Upper lobe of right lung (tissue), 1 donor: ENCODE data around the gene APP. TPM values are rescaled to one million over a fixed set of nuclear protein-coding genes. Genes with fewer than 3 reads are reported as not detected.

Experiments used
- ATAC-seq: fragments of 200-7000 bp; cut with Tn5 transposase; one replicate; pipeline ENCODE4 v1.9.1; 2020; ENCODE audit warnings: mild to moderate bottlenecking, moderate library complexity
- DNase-seq: peaks from one replicate; pipeline ENCODE4 v3.0.0-alpha.2; 2020
- H3K27ac ChIP-seq: fragments of 200-600 bp; one replicate; pipeline ENCODE4 v1.8.0; 2022
- H3K27me3 ChIP-seq: fragments of 200-600 bp; one replicate; pipeline ENCODE4 v1.8.0; 2022; ENCODE audit warnings: mild to moderate bottlenecking
- H3K36me3 ChIP-seq: fragments of 200-600 bp; one replicate; pipeline ENCODE4 v1.8.0; 2022
- H3K4me1 ChIP-seq: fragments of 200-600 bp; one replicate; pipeline ENCODE4 v1.8.0; 2022
- H3K4me3 ChIP-seq: fragments of 200-600 bp; one replicate; pipeline ENCODE4 v1.8.0; 2022; ENCODE audit warnings: mild to moderate bottlenecking
- H3K9me3 ChIP-seq: fragments of 200-600 bp; one replicate; pipeline ENCODE4 v1.8.0; 2022
- intact Hi-C: fragments of 100-400 bp; cut with DNase I; formaldehyde crosslinking; loops from one replicate; pipeline ENCODE4 v1.11.0; 2022
- total RNA-seq: library from RNA; stranded (reverse); fragmentation: NEBNext Ultra II Directional; extraction: Animal tissue kit (Norgen Biotek cat#: 25700); gene quantifications from one replicate; pipeline ENCODE4 v1.2.1, GENCODE V29; 2021
- TF ChIP-seq, protein P1 (sequence below): fragments of 200-600 bp; IDR thresholded peaks from one replicate; pipeline ENCODE4 v1.8.0; 2022; ENCODE audit warnings: antibody characterized with exemption
- donor health status: DM: no; HTN: yes; CAD: no; lungs with severe emphysema.

APP gene
- total RNA-seq, 1 donor from 2014 or later, result 480 TPM

GRCh38 chr21:25837533-25838265 lies 332.9 kb downstream of the APP start:
- H3K9me3 ChIP-seq, result no peaks in the 10 kb centered on the region
- H3K27me3 ChIP-seq, result no peaks in the 10 kb centered on the region
- H3K4me1 ChIP-seq, result no peaks in the 10 kb centered on the region
- no peak overlapping the region for H3K4me3 ChIP-seq
- DNase-seq, result no peak
- intact Hi-C loops, result no loop called here
- no peak for ATAC-seq
- no peak overlapping the region for H3K27ac ChIP-seq
- no peaks in the 10 kb centered on the region for H3K36me3 ChIP-seq
- TF ChIP-seq, protein P1, sequence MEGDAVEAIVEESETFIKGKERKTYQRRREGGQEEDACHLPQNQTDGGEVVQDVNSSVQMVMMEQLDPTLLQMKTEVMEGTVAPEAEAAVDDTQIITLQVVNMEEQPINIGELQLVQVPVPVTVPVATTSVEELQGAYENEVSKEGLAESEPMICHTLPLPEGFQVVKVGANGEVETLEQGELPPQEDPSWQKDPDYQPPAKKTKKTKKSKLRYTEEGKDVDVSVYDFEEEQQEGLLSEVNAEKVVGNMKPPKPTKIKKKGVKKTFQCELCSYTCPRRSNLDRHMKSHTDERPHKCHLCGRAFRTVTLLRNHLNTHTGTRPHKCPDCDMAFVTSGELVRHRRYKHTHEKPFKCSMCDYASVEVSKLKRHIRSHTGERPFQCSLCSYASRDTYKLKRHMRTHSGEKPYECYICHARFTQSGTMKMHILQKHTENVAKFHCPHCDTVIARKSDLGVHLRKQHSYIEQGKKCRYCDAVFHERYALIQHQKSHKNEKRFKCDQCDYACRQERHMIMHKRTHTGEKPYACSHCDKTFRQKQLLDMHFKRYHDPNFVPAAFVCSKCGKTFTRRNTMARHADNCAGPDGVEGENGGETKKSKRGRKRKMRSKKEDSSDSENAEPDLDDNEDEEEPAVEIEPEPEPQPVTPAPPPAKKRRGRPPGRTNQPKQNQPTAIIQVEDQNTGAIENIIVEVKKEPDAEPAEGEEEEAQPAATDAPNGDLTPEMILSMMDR, result no peak

- TF ChIP-seq, protein P1, result no peak
- Histone ChIP-seq H3K27ac (no peak overlapping the region), H3K4me1 (no peaks in the 10 kb centered on the region), H3K36me3 (no peaks in the 10 kb centered on the region), H3K27me3 (no peaks in the 10 kb centered on the region), H3K9me3 (no peaks in the 10 kb centered on the region), H3K4me3 (no peak overlapping the region)
- ATAC-seq (no peak), DNase-seq (no peak)
- intact Hi-C loops, result no loop called here
Measured at GRCh38 chr21:25836396-25836795, 334.2 kb downstream of the APP start.

DNA sequence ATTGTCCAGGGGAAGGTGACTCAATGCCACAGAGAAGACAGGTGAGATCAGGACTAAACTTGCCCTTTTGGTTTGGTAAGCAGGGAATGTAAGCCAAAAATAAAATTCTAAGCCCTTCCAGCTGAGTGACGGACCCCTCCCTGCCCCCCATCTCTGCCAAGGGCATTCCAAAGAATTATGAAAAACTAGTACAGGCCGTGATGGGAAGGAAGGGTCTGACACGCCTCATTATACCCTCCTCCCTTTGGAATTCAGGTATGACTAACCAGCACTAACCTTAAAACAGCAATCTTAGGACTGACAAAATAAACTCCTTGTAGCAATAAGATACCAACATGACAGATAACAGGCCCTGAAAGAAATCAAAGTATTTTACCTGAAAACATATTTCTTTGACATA lies 336.2 kb downstream of the APP start:
- TF ChIP-seq, protein P1, result no peak
- no peak for ATAC-seq
- no peak overlapping the region for H3K4me3 ChIP-seq

DNA sequence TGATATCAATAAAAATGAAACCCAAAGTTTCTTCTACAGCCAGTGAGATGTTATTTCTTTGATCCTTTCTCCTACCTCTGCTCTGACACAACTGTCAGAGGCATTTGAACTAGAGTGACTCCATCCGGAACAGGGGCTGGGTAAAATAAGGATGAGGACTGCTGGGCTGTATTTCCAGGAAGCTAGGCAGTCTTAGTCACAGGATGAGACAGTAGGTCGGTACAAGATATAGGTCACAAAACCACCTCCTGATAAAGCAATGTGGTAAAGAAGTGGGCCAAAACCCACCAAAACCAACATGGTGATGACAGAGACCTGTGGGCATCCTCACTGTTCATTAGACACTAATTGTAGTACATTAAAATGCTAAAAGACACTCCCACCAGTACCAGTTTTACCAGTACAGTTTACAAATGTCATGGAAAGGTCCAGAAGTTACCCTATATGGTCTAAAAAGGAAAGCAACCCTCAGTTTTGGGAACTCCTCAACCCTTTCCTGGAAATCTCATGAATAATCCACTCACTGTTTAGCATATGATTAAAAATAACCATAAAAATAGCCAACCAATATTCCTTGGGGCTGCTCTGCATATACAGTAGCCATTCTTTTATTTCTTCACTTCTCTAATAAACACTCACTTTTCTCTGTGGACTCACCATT lies 339.1 kb downstream of the APP start:
- intact Hi-C loops, result no loop called here
- no peak for DNase-seq
- no peaks in the 10 kb centered on the region for H3K9me3 ChIP-seq
- no peaks in the 10 kb centered on the region for H3K4me1 ChIP-seq
- H3K27ac ChIP-seq, result no peak overlapping the region
- TF ChIP-seq, protein P1, result no peak
- ATAC-seq, result no peak
- no peaks in the 10 kb centered on the region for H3K36me3 ChIP-seq
- H3K4me3 ChIP-seq, result no peak overlapping the region
- no peaks in the 10 kb centered on the region for H3K27me3 ChIP-seq

More for the DNA sequence above, 336.2 kb downstream of the APP start:
- Histone ChIP-seq H3K27me3 (no peaks in the 10 kb centered on the region), H3K36me3 (no peaks in the 10 kb centered on the region), H3K4me1 (no peaks in the 10 kb centered on the region), H3K9me3 (no peaks in the 10 kb centered on the region), H3K27ac (no peak overlapping the region)
- intact Hi-C loops, result no loop called here
- DNase-seq, result no peak
